GM12892 (cell line): Measurements from ENCODE around the gene DND1. TPM values are rescaled to one million over a fixed set of nuclear protein-coding genes. Genes with fewer than 3 reads are reported as not detected.
A peak's percentile ranks its signal among the peaks of the same experiment; 100 is the strongest.
"Not testable (repeated sequence)": the region's sequence is repeated elsewhere in the genome, so short reads cannot be mapped to it uniquely, and the experiment has no call there.

Source experiments
- DNase-seq: peaks from one replicate; pipeline ENCODE4 v3.0.0; 2011; ENCODE audit not compliant: insufficient read length
- FAIRE-seq: peaks from 2 replicates; lab custom pipeline; 2011; peaks lifted over from hg19 to GRCh38; lab: Jason Lieb, UNC
- POLR2A ChIP-seq: IDR thresholded peaks from 2 replicates; pipeline ENCODE4 v1.6.1; 2011; ENCODE audit warnings: low read depth, low read length, control low read depth
- POLR2AphosphoS5 ChIP-seq: IDR thresholded peaks from 2 replicates; pipeline ENCODE4 v1.6.1; 2011; ENCODE audit warnings: low read depth, low read length, control low read depth
- TAF1 ChIP-seq: IDR thresholded peaks from 2 replicates; pipeline ENCODE4 v1.6.1; 2011; ENCODE audit warnings: low read depth, mild to moderate bottlenecking, control low read depth, low read length, borderline replicate concordance
- polyA plus RNA-seq: library from polyadenylated mRNA; unstranded; fragments of >200 nt; gene quantifications from one replicate; pipeline ENCODE4 v1.2.1, GENCODE V29; 2012; ENCODE audit warnings: missing spikeins, inconsistent platforms; ENCODE audit not compliant: missing spikeins

The DND1 gene
- not detected for polyA plus RNA-seq

GRCh38 chr5:140673187-140673976, at the start of gene DND1:
Gene DND1, minus strand, starts transcription at chr5:140673576. Its CDS starts 34 bp downstream, at chr5:140673542.
- DNase-seq (no peak), FAIRE-seq (no peak)
- TF ChIP-seq POLR2AphosphoS5 (peak; percentile 46; the same call in 1 of the 2 replicates), TAF1 (no peak), POLR2A (peak; percentile 34; the same call in 1 of the 2 replicates)

GRCh38 chr5:140721395-140721794, 48.0 kb upstream of the DND1 start:
- not testable (repeated sequence) for DNase-seq, FAIRE-seq

- DNase-seq, result not testable (repeated sequence)
- FAIRE-seq, result peak; percentile 21
Observed at GRCh38 chr5:140720738-140721137, 47.4 kb upstream of the DND1 start.

GRCh38 chr5:140718266-140718592, 44.9 kb upstream of the DND1 start:
- TF ChIP-seq POLR2A, result no peak
- TF ChIP-seq TAF1, result no peak
- TF ChIP-seq POLR2AphosphoS5, result no peak
- FAIRE-seq (no peak), DNase-seq (no peak)

GRCh38 chr5:140716238-140716637, 42.9 kb upstream of the DND1 start:
- not testable (repeated sequence) for DNase-seq, FAIRE-seq

GRCh38 chr5:140713562-140714094, 40.3 kb upstream of the DND1 start:
- TF ChIP-seq TAF1, result no peak
- no peak for TF ChIP-seq POLR2A
- TF ChIP-seq POLR2AphosphoS5, result no peak
- DNase-seq (no peak), FAIRE-seq (no peak)

GRCh38 chr5:140711794-140712193, 38.4 kb upstream of the DND1 start:
- TF ChIP-seq POLR2A (no peak), TAF1 (no peak), POLR2AphosphoS5 (no peak)
- FAIRE-seq, result no peak
- no peak for DNase-seq

GRCh38 chr5:140710899-140711552, 37.6 kb upstream of the DND1 start:
- TF ChIP-seq POLR2A, result 0 out of 2 replicates have a peak, but pooled peaks have one; percentile 20
- TF ChIP-seq POLR2AphosphoS5, result no peak
- DNase-seq, result peak; percentile 49
- peak; percentile 100 for FAIRE-seq

- FAIRE-seq, DNase-seq: not testable (repeated sequence)
Observed at GRCh38 chr5:140708787-140709186, 35.4 kb upstream of the DND1 start.

GRCh38 chr5:140707812-140708211, 34.4 kb upstream of the DND1 start:
- FAIRE-seq, result no peak
- no peak for DNase-seq
- TF ChIP-seq POLR2A, result no peak; the same call in 1 of the 2 replicates
- TF ChIP-seq TAF1, result no peak
- no peak for TF ChIP-seq POLR2AphosphoS5

- TF ChIP-seq TAF1 (peak; percentile 98), POLR2A (peak; percentile 89), POLR2AphosphoS5 (peak; percentile 89)
- DNase-seq (peak; percentile 75), FAIRE-seq (peak; percentile 100)
Observed at GRCh38 chr5:140700177-140701144, 27.1 kb upstream of the DND1 start, which contains the start of gene ZMAT2. Gene ZMAT2, plus strand, starts transcription at chr5:140700447. Its CDS starts 14 bp downstream, at chr5:140700461.
